ENCODE results near the gene PRR16.

GRCh38 chr5:120443607-120444006 is 20.5 kb upstream of the PRR16 start:
- TF ChIP-seq EZH2 (optimal IDR thresholded peaks at IDR 0.05; ENCODE audit: low read depth, low read length), result no peak
- TF ChIP-seq EZH2phosphoT487 (IDR thresholded peaks at IDR 0.05; ENCODE audit: low read length), result no peak
- TF ChIP-seq CTCF (IDR thresholded peaks at IDR 0.05; ENCODE audit: low read length), result no peak
